ENCODE data around the gene ERICH4. TPM values are rescaled to one million over a fixed set of nuclear protein-coding genes. Genes with fewer than 3 reads are reported as not detected.
"Not testable (repeated sequence)": the region's sequence is repeated elsewhere in the genome, so short reads cannot be mapped to it uniquely, and the experiment has no call there.

ERICH4 gene
- total RNA-seq, 3 donors from 2014 or later, result not detected

DNA sequence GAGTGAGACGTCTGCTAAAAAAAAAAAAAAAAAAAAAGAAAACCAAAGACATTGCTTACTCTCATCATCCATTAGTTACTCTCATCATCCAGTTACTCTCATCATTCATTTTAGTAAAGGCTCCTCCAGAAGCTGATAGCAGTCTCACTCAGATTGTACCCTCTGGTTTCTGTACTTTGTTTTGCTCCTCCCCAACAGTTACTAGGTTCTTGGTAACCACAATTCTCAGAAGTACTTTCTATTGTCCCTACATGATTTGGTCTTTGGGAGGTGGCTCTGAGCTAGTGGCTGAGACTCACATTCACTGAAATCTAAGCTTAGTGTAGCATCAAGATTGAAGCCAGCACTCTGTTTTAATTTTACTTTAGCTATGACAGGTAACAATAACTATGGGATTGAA lies 14.3 kb downstream of the ERICH4 start:
- DNase-seq (no peak), ATAC-seq (peak; percentile 18)
- H3K36me3 ChIP-seq (ENCODE audit: low read depth), result no peaks in the 10 kb centered on the region
- intact Hi-C loops (cut with DNase I, micrococcal nuclease), result loop anchor here in 1 of 2 donors (10.0 kb wide), 1 partner anchor 108 kb away; no protein-coding TSS in a partner anchor
- H3K4me3 ChIP-seq, result no peak overlapping the region
- no peaks in the 10 kb centered on the region for H3K9me3 ChIP-seq
- TF ChIP-seq, protein P1, sequence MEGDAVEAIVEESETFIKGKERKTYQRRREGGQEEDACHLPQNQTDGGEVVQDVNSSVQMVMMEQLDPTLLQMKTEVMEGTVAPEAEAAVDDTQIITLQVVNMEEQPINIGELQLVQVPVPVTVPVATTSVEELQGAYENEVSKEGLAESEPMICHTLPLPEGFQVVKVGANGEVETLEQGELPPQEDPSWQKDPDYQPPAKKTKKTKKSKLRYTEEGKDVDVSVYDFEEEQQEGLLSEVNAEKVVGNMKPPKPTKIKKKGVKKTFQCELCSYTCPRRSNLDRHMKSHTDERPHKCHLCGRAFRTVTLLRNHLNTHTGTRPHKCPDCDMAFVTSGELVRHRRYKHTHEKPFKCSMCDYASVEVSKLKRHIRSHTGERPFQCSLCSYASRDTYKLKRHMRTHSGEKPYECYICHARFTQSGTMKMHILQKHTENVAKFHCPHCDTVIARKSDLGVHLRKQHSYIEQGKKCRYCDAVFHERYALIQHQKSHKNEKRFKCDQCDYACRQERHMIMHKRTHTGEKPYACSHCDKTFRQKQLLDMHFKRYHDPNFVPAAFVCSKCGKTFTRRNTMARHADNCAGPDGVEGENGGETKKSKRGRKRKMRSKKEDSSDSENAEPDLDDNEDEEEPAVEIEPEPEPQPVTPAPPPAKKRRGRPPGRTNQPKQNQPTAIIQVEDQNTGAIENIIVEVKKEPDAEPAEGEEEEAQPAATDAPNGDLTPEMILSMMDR (IDR thresholded peaks at IDR 0.05), result no peak
- H3K4me1 ChIP-seq (ENCODE audit: low read depth), result no peaks in the 10 kb centered on the region

DNA sequence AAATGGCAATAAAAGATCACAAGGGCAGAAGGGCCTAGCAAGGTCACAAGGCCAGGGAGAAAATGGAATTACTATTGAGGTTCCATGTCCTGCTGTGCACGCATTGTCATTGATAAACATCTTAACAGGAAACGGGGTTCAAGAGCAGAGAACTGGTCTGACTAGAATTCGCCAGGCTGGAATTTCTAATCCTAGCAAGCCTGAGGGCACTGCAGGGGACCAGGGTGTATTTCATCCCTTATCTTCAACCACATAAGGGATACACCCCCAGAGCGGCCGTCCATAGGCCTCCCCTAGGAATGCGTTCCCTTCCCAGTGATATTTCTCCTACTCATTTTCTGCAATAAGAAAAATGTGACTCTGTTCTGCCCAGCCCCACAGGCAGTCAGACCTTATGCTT lies 19.5 kb downstream of the ERICH4 start:
- no peak for ATAC-seq
- H3K9me3 ChIP-seq, result no peaks in the 10 kb centered on the region
- H3K4me3 ChIP-seq, result no peak overlapping the region
- TF ChIP-seq, protein P1 (IDR thresholded peaks at IDR 0.05), result no peak
- no peaks in the 10 kb centered on the region for H3K36me3 ChIP-seq (ENCODE audit: low read depth)
- intact Hi-C loops (cut with DNase I, micrococcal nuclease), result no loop called here
- no peaks in the 10 kb centered on the region for H3K4me1 ChIP-seq (ENCODE audit: low read depth)
- no peak for DNase-seq

DNA sequence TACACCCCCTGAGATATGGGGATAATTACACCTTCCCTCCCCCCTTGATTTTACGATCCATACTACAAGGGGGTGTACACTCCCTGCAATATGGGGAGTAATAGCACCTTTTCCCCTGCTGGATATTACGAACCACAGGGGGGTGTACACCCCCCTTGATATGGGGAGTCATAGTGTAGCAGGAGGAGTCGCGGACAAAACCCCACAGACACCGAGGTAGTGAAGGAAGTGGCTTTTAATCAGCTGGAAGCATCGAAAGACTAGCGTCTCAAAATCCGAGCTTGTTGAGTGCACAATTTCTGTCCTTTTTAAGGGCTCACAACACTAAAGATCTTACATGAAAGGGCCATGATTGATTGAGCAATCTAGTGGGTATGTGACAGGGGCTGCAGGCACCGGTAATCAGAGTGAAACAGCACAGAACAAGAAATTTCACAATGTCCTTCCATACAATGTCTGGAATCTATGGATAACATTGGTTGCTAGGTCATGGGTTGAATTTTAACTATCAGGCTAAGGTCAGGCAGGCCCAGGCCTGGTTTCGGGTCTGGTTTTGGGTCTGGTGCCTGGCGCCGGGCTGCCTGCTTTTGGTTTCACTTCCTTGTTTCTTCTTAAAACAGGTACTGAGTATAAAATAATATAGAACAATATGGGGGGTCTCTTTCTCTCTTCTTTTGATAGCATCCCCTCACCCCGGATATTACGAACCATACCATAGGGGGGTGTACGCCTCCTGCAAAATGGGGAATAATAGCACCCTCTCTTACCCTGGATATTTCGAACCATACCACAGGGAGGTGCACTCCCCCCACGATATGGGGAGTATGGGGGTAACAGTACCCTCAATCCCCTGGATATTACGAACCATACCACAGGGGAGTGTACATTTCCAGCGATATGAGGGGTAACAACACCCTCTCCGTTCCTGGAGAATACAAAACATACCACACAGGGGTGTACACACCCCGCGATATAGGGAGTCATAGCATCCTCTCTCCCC lies 20.6 kb downstream of the ERICH4 start:
- intact Hi-C loops (cut with DNase I, micrococcal nuclease); H3K4me3 ChIP-seq; H3K9me3 ChIP-seq; H3K4me1 ChIP-seq (ENCODE audit: low read depth); ATAC-seq; H3K36me3 ChIP-seq (ENCODE audit: low read depth): not testable (repeated sequence)
- DNase-seq, result peak; percentile 35 to 66 (median 52)

DNA sequence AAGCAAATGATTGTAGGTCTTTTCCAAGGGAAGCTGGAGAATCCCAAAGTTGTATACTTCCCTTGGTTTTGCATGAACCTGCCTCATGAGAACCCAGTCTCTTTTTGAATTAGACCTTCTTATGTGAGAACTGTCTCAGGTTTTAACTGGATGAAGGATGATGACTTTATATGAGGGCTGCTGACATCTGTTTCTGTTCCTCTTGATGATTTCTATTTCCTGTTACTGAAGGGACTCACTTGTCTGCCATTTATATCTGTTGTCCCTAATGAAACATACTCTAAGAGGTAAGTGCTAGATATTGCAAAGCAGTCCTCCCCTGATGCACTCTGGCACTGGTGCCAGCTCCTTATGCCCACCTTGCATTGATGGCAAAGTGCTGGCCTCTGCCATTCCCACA lies 33.6 kb downstream of the ERICH4 start:
- H3K4me3 ChIP-seq, result no peak overlapping the region
- intact Hi-C loops (cut with DNase I, micrococcal nuclease), result no loop called here
- ATAC-seq (no peak), DNase-seq (no peak)
- no peaks in the 10 kb centered on the region for H3K36me3 ChIP-seq (ENCODE audit: low read depth)
- TF ChIP-seq, protein P1 (IDR thresholded peaks at IDR 0.05), result no peak
- no peaks in the 10 kb centered on the region for H3K4me1 ChIP-seq (ENCODE audit: low read depth)
- H3K9me3 ChIP-seq, result no peaks in the 10 kb centered on the region

DNA sequence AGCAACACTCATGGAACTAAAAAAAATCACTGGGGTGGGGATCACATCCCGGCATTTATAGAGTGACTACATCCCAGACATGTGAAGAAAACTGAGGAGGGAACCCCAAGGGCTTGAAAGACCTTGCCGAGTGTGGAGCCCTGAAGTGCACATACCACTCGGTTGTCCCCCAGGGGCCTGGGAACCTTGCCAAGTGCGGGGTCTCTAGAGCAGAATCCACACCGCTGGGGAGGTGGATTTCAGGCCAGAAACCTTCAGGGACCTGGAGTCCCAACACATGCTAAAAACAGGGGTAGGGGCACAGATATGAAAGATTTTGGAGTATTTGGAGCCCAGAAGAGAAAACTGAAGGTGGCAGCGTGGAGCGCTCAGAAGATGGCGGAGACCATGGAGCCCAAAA lies 35.2 kb downstream of the ERICH4 start:
- TF ChIP-seq, protein P1 (IDR thresholded peaks at IDR 0.05), result no peak
- DNase-seq, result no peak
- H3K4me1 ChIP-seq (ENCODE audit: low read depth), result no peaks in the 10 kb centered on the region
- no peak for ATAC-seq
- H3K4me3 ChIP-seq, result no peak overlapping the region
- no peaks in the 10 kb centered on the region for H3K36me3 ChIP-seq (ENCODE audit: low read depth)
- intact Hi-C loops (cut with DNase I, micrococcal nuclease), result no loop called here
- no peaks in the 10 kb centered on the region for H3K9me3 ChIP-seq

Measured in mucosa of descending colon (tissue), 3 donors.